IPS-18c (cell line): ENCODE measurements around the gene ARHGAP6.

Source experiments
- H3K4me3 ChIP-seq: 2 replicates; pipeline ENCODE4 v1.7.0; 2013; ENCODE audit warnings: low read depth, mild to moderate bottlenecking, low read length, moderate library complexity; ENCODE audit not compliant: insufficient read depth
- H3K9me3 ChIP-seq: one replicate; pipeline ENCODE4 v1.6.1; 2013; ENCODE audit warnings: mild to moderate bottlenecking, low read length, moderate library complexity; ENCODE audit not compliant: control insufficient read depth, insufficient read depth

Gene ARHGAP6

DNA sequence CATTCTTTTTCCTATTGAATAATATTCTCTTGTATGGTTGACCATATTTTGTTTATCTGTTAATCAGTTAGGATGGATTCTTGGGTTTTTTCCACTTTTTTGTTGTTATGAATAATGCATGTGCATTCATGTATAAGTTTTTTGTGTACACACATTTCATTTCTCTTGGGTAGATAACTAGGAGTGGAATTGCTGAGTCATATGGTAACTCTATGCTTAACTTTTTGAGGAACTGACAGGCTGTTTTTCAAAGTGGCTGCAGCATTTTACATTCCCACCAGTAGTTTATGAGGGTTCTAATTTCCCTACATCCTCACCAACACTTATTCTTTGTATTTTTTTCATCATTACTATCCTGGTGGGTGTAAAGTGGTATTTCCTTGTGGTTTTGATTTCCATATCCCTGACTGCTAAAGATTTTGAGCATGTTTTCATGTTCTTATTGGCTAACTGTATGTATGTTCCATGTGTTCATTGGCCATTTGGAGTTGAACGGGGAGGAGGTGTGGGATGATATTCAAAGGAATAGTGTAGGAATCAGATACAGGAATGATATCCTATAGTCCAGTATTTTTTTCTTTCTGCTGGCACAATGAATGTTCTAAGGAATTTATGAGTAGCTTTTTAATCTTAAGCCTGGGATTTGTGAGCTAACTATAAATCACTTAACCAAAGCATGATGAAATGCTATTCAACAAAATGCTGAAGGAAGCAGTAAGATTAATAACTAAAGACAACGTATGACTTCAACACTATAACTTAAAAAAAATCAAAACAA is 258.2 kb downstream of the ARHGAP6 start:
- peaks cover 5% of the 10 kb centered on the region for H3K9me3 ChIP-seq
- no peak overlapping the region for H3K4me3 ChIP-seq

DNA sequence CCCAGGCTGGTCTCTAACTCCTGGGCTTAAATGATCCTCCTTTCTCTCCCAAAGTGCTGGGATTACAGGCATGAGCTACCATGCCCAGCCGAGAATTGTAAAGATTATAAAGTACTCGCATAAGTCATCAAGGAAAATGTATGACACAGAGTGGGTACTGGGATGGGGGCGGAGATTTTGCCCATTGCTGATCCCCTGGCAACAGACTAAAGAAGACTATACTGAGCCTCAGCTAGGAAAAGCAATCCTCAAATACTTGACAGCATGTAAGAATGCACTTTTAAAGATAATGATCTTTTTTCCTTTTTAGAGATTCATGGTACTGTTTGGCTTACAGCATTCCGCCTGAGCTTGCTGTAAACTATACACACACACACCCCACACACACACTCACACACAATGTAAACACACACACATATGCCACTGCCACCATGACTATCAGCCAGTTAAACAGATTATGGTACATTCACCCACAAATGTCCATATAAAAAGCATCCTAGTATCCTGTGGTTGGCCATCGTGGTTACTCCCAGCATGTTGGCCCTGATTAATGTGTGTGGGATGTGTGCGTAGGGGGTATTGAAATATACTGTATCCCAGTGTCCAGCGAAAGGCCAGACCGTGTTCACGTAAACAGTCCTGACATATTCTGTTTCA is 259.5 kb downstream of the ARHGAP6 start:
- peaks cover 5% of the 10 kb centered on the region for H3K9me3 ChIP-seq
- no peak overlapping the region for H3K4me3 ChIP-seq

DNA sequence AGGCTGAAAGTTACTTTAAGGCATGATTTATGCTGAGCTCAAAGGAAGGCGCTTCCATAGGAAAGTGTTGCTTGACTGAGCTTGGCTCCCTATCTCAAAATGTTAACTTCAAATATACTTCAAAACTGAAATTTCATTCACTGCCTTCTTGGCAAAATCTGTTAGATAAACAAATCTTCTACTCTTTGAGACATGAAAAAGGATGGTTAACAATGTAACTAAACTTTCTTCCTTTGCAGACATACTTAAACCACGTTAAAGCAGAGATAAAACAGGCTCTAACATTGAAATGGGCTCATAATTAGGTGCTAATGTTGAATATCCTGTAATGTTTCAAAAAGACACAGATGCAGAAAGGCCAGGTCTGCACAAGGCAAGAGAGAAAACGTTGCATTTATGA is 262.1 kb downstream of the ARHGAP6 start:
- Histone ChIP-seq H3K4me3 (no peak overlapping the region), H3K9me3 (peaks cover 5% of the 10 kb centered on the region)

GRCh38 chrX:11401966-11402365 is 263.8 kb downstream of the ARHGAP6 start:
- Histone ChIP-seq H3K9me3 (no peaks in the 10 kb centered on the region), H3K4me3 (no peak overlapping the region)

DNA sequence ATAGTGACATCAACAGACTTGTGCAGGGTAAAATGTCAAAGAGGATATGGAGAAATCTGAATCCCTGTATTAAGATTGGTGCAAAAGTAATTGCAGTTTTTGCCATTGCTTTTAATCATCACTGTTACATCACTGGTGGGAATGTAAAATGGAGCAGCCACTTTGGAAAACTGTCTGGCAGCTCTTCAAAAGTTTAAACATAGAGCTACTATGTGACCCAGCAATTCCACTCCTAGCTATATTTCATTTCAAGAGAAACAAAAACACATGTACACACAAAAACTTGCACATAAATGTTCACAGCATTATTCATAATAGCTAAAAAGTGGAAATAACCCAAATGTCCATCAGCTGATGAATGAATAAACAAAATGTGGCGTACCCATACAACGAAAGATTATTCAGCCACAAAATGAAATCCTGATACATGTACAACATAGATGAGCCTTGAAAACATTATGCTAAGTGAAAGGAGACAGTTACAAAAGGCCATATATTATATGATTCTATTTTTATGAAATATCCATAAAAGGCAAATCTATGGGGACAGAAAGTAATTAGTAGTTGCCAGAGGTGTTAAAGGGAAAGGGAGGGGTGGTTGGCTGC is 266.1 kb downstream of the ARHGAP6 start:
- no peaks in the 10 kb centered on the region for H3K9me3 ChIP-seq
- H3K4me3 ChIP-seq, result no peak overlapping the region

DNA sequence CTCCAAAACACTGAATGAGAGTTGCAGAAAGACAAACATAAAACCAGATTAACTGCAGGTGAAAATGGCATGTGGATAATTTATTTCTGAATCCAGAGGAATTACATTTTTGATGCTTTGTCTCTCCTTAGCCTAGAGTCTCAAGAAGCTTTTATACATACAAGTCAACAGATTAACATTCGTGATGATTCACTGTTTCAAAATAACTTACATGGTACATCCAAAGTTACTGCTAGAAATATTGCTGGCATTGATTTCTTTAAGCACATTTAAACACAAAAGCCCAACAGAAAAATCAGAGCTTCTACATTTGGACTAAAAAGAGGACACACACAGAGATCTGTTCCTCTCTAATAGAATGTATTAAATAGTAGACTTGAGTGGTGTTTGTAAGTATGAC is 266.9 kb downstream of the ARHGAP6 start:
- H3K4me3 ChIP-seq, result no peak overlapping the region
- no peaks in the 10 kb centered on the region for H3K9me3 ChIP-seq

GRCh38 chrX:11398139-11398538 is 267.6 kb downstream of the ARHGAP6 start:
- Histone ChIP-seq H3K4me3 (no peak overlapping the region), H3K9me3 (no peaks in the 10 kb centered on the region)

- Histone ChIP-seq H3K4me3 (no peak overlapping the region), H3K9me3 (no peaks in the 10 kb centered on the region)
Observed at GRCh38 chrX:11397680-11398079, 268.0 kb downstream of the ARHGAP6 start.

DNA sequence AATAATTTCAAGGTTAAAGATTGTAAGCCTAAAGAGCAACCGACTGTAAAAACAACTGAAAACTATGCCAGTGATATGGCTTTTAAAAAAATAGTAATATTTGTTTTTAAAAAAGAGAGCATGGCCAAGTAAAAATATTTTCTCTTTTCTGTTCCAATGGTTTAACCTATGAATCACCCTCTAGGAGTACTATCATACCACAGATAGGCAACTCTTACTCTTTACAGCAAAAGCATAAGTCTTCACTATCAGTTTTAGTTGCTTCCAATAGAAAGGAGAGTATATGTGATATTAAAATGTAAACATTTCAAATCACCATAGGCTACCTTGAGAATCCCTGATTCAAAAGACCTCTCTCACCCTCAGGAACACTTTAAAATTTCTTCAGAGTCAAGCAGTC is 269.9 kb downstream of the ARHGAP6 start:
- H3K9me3 ChIP-seq, result no peaks in the 10 kb centered on the region
- H3K4me3 ChIP-seq, result no peak overlapping the region

GRCh38 chrX:11393949-11394654 is 271.6 kb downstream of the ARHGAP6 start:
- H3K4me3 ChIP-seq, result no peak overlapping the region
- no peaks in the 10 kb centered on the region for H3K9me3 ChIP-seq

GRCh38 chrX:11386812-11387211 is 278.9 kb downstream of the ARHGAP6 start:
- Histone ChIP-seq H3K4me3 (no peak overlapping the region), H3K9me3 (no peaks in the 10 kb centered on the region)

- H3K9me3 ChIP-seq, result no peaks in the 10 kb centered on the region
- no peak overlapping the region for H3K4me3 ChIP-seq
Observed at GRCh38 chrX:11386001-11386523, 279.7 kb downstream of the ARHGAP6 start.

DNA sequence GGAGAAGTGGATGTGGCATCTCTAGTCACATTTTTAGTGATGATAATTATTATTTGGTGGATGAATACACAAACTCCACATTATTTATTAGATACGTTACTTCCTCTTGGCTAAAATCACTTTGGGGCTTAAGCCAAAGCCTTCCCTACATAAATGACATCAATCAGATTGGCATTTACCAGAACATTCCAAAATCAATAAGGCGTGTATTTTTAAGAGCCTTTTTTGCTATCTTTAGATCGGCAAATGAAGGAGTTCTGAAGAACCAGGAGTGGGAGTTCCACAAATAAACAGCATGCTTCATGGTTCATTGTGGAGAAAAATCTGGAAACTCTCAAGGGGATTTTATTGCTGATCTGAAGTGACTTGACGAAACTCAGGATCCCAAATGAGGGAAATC is 282.8 kb downstream of the ARHGAP6 start:
- Histone ChIP-seq H3K4me3 (no peak overlapping the region), H3K9me3 (no peaks in the 10 kb centered on the region)

DNA sequence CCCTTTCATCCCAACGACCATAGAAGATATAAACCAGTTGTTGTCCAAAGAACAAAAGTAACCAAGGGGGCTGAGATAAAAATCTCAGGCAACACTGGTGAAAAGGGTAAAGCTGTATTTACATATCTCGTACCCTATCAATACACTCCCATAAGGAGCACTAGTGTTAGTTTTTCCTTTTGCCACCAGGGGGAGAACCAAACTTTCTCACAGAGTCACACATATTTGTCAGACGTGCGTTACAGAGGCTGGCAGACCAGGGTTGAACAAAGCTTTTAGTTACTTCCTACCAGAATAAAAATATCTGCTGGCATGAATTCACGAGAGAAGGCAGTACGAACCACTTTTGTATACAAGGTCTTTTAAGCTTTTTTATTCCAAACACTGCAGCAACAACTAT is 284.3 kb downstream of the ARHGAP6 start:
- Histone ChIP-seq H3K9me3 (no peaks in the 10 kb centered on the region), H3K4me3 (no peak overlapping the region)

- H3K4me3 ChIP-seq, result no peak overlapping the region
- H3K9me3 ChIP-seq, result no peaks in the 10 kb centered on the region
Observed at GRCh38 chrX:11380187-11380844, 285.4 kb downstream of the ARHGAP6 start.

DNA sequence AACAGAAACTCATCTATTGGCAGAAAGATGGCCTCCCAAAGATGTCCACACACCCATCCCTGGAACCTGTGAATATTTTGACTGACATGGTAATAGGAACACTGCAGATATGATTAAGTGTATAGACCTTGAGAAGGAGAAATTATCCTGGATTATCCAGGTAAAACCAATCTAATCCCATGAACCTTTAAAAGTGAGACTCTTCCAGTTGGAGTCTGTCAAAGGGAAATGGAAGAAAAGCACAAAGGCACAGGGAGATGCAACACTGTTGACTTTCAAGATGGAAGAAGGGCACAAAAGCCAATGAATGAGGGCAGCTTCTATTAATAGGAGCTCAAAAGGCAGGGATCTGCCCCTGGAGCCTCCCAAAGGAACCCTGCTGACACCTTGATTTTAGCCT is 289.6 kb downstream of the ARHGAP6 start:
- Histone ChIP-seq H3K9me3 (no peaks in the 10 kb centered on the region), H3K4me3 (no peak overlapping the region)

DNA sequence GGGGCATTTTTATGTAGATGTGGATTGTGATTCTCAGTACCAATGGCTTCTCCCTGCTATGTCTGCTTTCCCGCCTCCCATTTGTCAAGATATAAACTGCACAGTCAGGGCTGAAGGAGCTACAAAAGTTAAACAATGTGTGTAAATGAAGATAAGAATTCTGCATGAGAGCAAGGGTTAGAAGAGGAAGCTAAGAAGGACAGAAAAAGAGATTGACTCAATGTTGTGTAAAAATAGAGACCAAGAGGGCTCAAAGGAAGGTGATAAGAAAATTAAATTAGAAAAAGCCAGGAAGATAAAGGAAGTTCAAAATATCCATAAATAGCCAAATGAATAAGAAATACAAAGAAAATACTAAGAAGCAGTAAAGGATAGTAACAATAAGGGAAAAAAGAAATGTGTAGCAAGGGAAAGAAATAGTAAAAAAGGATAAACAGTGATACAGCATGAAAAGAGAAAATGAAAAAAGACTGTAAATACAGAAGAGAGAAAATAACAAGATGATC is 290.1 kb downstream of the ARHGAP6 start:
- H3K4me3 ChIP-seq, result no peak overlapping the region
- no peaks in the 10 kb centered on the region for H3K9me3 ChIP-seq
